Mucosa of descending colon (tissue), 3 donors: Measurements from ENCODE around the gene SMAD1. TPM values are rescaled to one million over a fixed set of nuclear protein-coding genes. Genes with fewer than 3 reads are reported as not detected.

Source experiments
- ATAC-seq: fragments of 200-7000 bp; cut with Tn5 transposase; one replicate; pipeline ENCODE4 v1.9.1; 2020; ENCODE audit warnings: mild to moderate bottlenecking, moderate library complexity
- DNase-seq, 3 donors: peaks; one replicate each; pipeline ENCODE4 v3.0.0-alpha.2; 2020
- H3K36me3 ChIP-seq: fragments of 200-600 bp; one replicate; pipeline ENCODE4 v1.8.0; 2021; ENCODE audit warnings: low read depth, mild to moderate bottlenecking
- H3K4me1 ChIP-seq: fragments of 200-600 bp; one replicate; pipeline ENCODE4 v1.8.0; 2021; ENCODE audit warnings: low read depth, mild to moderate bottlenecking
- H3K4me3 ChIP-seq: fragments of 200-600 bp; one replicate; pipeline ENCODE4 v1.8.0; 2021; ENCODE audit warnings: mild to moderate bottlenecking
- H3K9me3 ChIP-seq: fragments of 200-600 bp; one replicate; pipeline ENCODE4 v1.8.0; 2021; ENCODE audit warnings: mild to moderate bottlenecking
- intact Hi-C, 2 donors: fragments of 100-400 bp; cut with DNase I in 1 of 2; cut with micrococcal nuclease in 1 of 2; formaldehyde crosslinking; loops; one replicate each; pipeline versions ENCODE4 v1.11.0 to v1.11.1; 2022; cut with DNase I, micrococcal nuclease
- total RNA-seq, 3 donors: library from RNA; stranded (reverse); fragmentation: NEBNext Ultra II Directional in 2 of 3; extraction: Animal tissue kit (Norgen Biotek cat#: 25700) in 2 of 3; gene quantifications; one replicate each; pipeline versions ENCODE4 v1.2.1 to v1.2.4, GENCODE V29; 2021 to 2023
- TF ChIP-seq, protein P1 (sequence below): fragments of 200-600 bp; IDR thresholded peaks from one replicate; pipeline ENCODE4 v1.8.0; 2022; ENCODE audit warnings: antibody characterized with exemption, mild to moderate bottlenecking
- donor health status: DM: no; HTN: no; CAD: no; lungs with moderate emphysema.
- donor health status: DM: no; HTN: no; CAD: no.
- donor health status: DM: no; HTN: yes; CAD: no.

Gene SMAD1
- total RNA-seq, 3 donors from 2014 or later = 34.9 to 47.4 (median 39.3) TPM

DNA sequence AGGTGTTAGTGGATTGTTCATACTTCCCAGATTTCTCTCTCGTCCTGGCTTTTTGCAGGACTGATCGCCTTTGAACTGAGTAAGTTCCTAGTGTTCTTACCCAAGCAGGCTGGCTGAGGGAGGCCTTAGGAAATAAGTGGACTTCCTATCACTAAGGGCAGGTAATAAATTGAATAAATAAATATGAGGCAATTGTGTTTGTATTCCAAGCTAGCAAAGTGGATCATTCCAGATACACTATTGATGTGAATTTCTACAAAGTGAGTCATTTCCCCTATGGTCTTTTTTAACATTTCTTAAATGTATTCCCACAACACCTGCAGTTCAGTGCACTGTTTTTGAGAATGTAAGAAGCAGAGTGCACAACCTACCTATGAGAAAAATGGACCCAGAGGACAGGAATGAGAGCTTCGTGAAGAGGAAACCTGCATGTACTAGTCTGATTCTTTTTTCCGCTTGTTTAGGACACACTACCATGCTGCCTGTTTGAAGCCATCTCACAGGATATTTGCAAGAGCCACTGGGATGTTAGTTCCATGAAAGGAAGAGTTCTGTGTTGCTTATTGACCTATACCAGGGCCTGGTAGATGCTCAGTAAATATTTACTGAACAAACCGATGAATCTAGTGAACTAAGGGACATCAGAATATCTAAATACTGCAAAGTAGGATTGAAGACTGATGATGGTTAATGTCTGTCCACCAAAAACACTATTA lies 29.0 kb upstream of the SMAD1 start:
- DNase-seq (no peak), ATAC-seq (no peak)
- H3K36me3 ChIP-seq = no peaks in the 10 kb centered on the region
- no peaks in the 10 kb centered on the region for H3K4me1 ChIP-seq
- H3K9me3 ChIP-seq = no peaks in the 10 kb centered on the region
- TF ChIP-seq, protein P1, sequence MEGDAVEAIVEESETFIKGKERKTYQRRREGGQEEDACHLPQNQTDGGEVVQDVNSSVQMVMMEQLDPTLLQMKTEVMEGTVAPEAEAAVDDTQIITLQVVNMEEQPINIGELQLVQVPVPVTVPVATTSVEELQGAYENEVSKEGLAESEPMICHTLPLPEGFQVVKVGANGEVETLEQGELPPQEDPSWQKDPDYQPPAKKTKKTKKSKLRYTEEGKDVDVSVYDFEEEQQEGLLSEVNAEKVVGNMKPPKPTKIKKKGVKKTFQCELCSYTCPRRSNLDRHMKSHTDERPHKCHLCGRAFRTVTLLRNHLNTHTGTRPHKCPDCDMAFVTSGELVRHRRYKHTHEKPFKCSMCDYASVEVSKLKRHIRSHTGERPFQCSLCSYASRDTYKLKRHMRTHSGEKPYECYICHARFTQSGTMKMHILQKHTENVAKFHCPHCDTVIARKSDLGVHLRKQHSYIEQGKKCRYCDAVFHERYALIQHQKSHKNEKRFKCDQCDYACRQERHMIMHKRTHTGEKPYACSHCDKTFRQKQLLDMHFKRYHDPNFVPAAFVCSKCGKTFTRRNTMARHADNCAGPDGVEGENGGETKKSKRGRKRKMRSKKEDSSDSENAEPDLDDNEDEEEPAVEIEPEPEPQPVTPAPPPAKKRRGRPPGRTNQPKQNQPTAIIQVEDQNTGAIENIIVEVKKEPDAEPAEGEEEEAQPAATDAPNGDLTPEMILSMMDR = no peak
- intact Hi-C loops = no loop called here
- no peak overlapping the region for H3K4me3 ChIP-seq

- DNase-seq = no peak
- Histone ChIP-seq H3K4me1 (no peaks in the 10 kb centered on the region), H3K4me3 (no peak overlapping the region), H3K36me3 (no peaks in the 10 kb centered on the region), H3K9me3 (no peaks in the 10 kb centered on the region)
- intact Hi-C loops = no loop called here
- TF ChIP-seq, protein P1 = no peak
- ATAC-seq = no peak
These were observed 28.5 kb upstream of the SMAD1 start for GRCh38 chr4:145453163-145453520.

- ATAC-seq (no peak), DNase-seq (no peak)
- H3K4me1 ChIP-seq = no peaks in the 10 kb centered on the region
- TF ChIP-seq, protein P1 = no peak
- no peaks in the 10 kb centered on the region for H3K36me3 ChIP-seq
- no peak overlapping the region for H3K4me3 ChIP-seq
- intact Hi-C loops = no loop called here
- peaks cover 13% of the 10 kb centered on the region for H3K9me3 ChIP-seq
These were observed 8.4 kb upstream of the SMAD1 start for GRCh38 chr4:145473203-145473602.

DNA sequence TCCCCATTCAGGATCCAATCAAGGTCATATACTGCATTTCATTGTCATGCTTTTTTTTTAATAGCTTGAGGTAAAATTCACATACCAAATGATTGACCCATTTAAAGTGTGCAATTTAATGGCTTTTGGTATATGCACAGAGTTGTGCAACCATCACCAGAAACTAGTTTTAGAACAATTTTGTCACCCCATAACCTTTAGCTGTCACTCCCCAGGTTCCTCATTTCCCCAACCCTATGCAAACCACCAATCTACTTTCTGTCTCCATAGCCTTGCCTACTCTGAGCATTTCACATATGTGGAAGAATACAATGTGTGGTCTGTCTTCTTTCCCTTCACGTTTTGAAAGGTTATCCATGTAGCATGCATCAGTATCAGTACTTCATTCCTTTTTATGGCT lies 1.4 kb upstream of the SMAD1 start:
- DNase-seq (no peak), ATAC-seq (no peak)
- H3K4me1 ChIP-seq = peaks cover 4% of the 10 kb centered on the region
- H3K4me3 ChIP-seq = no peak overlapping the region
- no peaks in the 10 kb centered on the region for H3K9me3 ChIP-seq
- TF ChIP-seq, protein P1 = no peak
- no peaks in the 10 kb centered on the region for H3K36me3 ChIP-seq
- intact Hi-C loops = loop anchor here in 1 of 2 donors (10.0 kb wide), 1 partner anchor 65 kb away; no protein-coding TSS in a partner anchor

DNA sequence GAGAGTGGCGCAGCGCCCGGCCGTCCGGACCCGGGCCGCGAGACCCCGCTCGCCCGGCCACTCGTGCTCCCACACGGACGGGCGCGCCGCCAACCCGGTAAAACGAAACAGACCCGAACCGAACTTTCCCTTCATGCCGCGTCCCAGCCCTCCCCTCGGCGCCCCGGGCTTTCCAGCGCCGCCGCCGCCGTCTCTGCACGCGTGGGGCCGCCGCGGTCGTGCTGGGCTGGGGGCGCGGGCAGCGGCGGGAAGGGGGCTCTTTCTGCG lies 222 bp downstream of the SMAD1 start:
- H3K9me3 ChIP-seq = no peaks in the 10 kb centered on the region
- H3K36me3 ChIP-seq = no peaks in the 10 kb centered on the region
- intact Hi-C loops = loop anchor here in 1 of 2 donors (10.0 kb wide), 1 partner anchor 63 kb away; no protein-coding TSS in a partner anchor
- peaks cover 4% of the 10 kb centered on the region for H3K4me1 ChIP-seq
- TF ChIP-seq, protein P1 = no peak
- H3K4me3 ChIP-seq = peak overlapping the region; percentile 83
- DNase-seq (no peak), ATAC-seq (no peak)
